CD14-positive monocyte (primary cell): ENCODE measurements around the gene TMEM132A. TPM values are rescaled to one million over a fixed set of nuclear protein-coding genes. Genes with fewer than 3 reads are reported as not detected.

Experiments
- DNase-seq, 3 donors: peaks; one replicate each; pipeline ENCODE4 v3.0.0-alpha.2; 2011 to 2022
- H2AFZ ChIP-seq: 2 replicates; pipeline ENCODE4 v1.6.0; 2012; ENCODE audit warnings: mild to moderate bottlenecking, low read depth, low read length, inconsistent platforms; ENCODE audit not compliant: insufficient read depth, poor library complexity, severe bottlenecking
- H3K27ac ChIP-seq, 2 donors: 1 replicate in 1 of 2; 2 replicates in 1 of 2; pipeline ENCODE4 v1.5.1; 2012 to 2013; ENCODE audit warnings: low read length in 2 of 2, control low read depth in 1 of 2, inconsistent platforms in 1 of 2, low read depth in 1 of 2, mild to moderate bottlenecking in 1 of 2
- H3K27me3 ChIP-seq, 2 donors: one replicate each; pipeline versions ENCODE4 v1.6.0 to v1.6.1; 2011 to 2013; ENCODE audit warnings: low read length in 2 of 2; ENCODE audit not compliant: control insufficient read depth in 2 of 2, insufficient read depth in 2 of 2
- H3K36me3 ChIP-seq, 2 donors: replicated peaks in 1 of 2; 1 replicate in 1 of 2; 2 replicates in 1 of 2; pipeline versions ENCODE4 v1.5.1 to v1.6.1; 2012 to 2013; ENCODE audit warnings: low read length in 2 of 2, control low read depth in 1 of 2, inconsistent platforms in 1 of 2, mild to moderate bottlenecking in 1 of 2; ENCODE audit not compliant: insufficient read depth in 2 of 2, control insufficient read depth in 1 of 2
- H3K4me1 ChIP-seq, 2 donors: 1 replicate in 1 of 2; 2 replicates in 1 of 2; pipeline versions ENCODE4 v1.5.1 to v1.6.1; 2012 to 2013; ENCODE audit warnings: low read length in 2 of 2, control low read depth in 1 of 2, inconsistent platforms in 1 of 2, mild to moderate bottlenecking in 1 of 2, moderate library complexity in 1 of 2; ENCODE audit not compliant: insufficient read depth in 2 of 2, control insufficient read depth in 1 of 2
- H3K4me2 ChIP-seq: replicated peaks from 2 replicates; pipeline ENCODE3; 2012; ENCODE audit warnings: low read length, moderate library complexity, mild to moderate bottlenecking; ENCODE audit not compliant: poor library complexity, severe bottlenecking; ENCODE audit errors: extremely low read depth
- H3K4me3 ChIP-seq, 3 experiments: fragments of 200-600 bp in 1 of 3; sonication (generic) in 1 of 3; replicated peaks in 1 of 3; 1 replicate in 2 of 3; 2 replicates in 1 of 3; pipeline ENCODE4 v1.5.1; 2011 to 2013; ENCODE audit warnings: low read length in 3 of 3, mild to moderate bottlenecking in 3 of 3, control low read depth in 2 of 3, low read depth in 2 of 3, inconsistent platforms in 1 of 3, moderate library complexity in 1 of 3
- H3K79me2 ChIP-seq: 2 replicates; pipeline ENCODE4 v1.6.0; 2012; ENCODE audit warnings: mild to moderate bottlenecking, control low read depth, inconsistent platforms, low read length, moderate library complexity; ENCODE audit not compliant: insufficient read depth
- H3K9ac ChIP-seq: 2 replicates; pipeline ENCODE4 v1.6.0; 2017; ENCODE audit warnings: low read length, mild to moderate bottlenecking; ENCODE audit not compliant: insufficient read depth, poor library complexity, severe bottlenecking
- H3K9me3 ChIP-seq, 2 donors: replicated peaks in 1 of 2; 1 replicate in 1 of 2; 2 replicates in 1 of 2; pipeline versions ENCODE4 v1.5.1 to v1.6.1; 2012 to 2013; ENCODE audit warnings: low read length in 2 of 2, control low read depth in 1 of 2; ENCODE audit not compliant: control insufficient read depth in 1 of 2, insufficient read depth in 1 of 2
- H4K20me1 ChIP-seq: 2 replicates; pipeline ENCODE4 v1.6.0; 2012; ENCODE audit warnings: mild to moderate bottlenecking, low read length, control low read depth, moderate library complexity; ENCODE audit not compliant: insufficient read depth
- H3K27ac Mint-ChIP-seq, 7 donors: one replicate each; pipeline ENCODE4 v1.8.0; 2020; ENCODE audit warnings: mild to moderate bottlenecking in 7 of 7, mixed read lengths in 7 of 7, moderate library complexity in 6 of 7, inconsistent platforms in 2 of 7
- H3K27me3 Mint-ChIP-seq, 3 donors: one replicate each; pipeline ENCODE4 v1.8.0; 2021 to 2022; ENCODE audit warnings: low read depth in 3 of 3, mild to moderate bottlenecking in 3 of 3, mixed read lengths in 3 of 3, moderate library complexity in 3 of 3, inconsistent platforms in 1 of 3
- H3K36me3 Mint-ChIP-seq, 2 donors: one replicate each; pipeline ENCODE4 v1.8.0; 2020; ENCODE audit warnings: mixed read lengths in 2 of 2, inconsistent platforms in 1 of 2, mild to moderate bottlenecking in 1 of 2
- H3K4me1 Mint-ChIP-seq: one replicate; pipeline ENCODE4 v1.8.0; 2020; ENCODE audit warnings: mild to moderate bottlenecking, mixed read lengths
- H3K4me3 Mint-ChIP-seq, 2 donors: one replicate each; pipeline ENCODE4 v1.8.0; 2020; ENCODE audit warnings: mild to moderate bottlenecking in 2 of 2, mixed read lengths in 2 of 2, moderate library complexity in 1 of 2
- H3K9me3 Mint-ChIP-seq, 7 donors: one replicate each; pipeline ENCODE4 v1.8.0; 2020 to 2022; ENCODE audit warnings: mixed read lengths in 7 of 7, mild to moderate bottlenecking in 6 of 7, moderate library complexity in 6 of 7, inconsistent platforms in 2 of 7
- WGBS: methylation state at CpG from one replicate; pipeline ENCODE4 v1.1.5; 2013; ENCODE audit warnings: missing lambda C conversion rate; ENCODE audit not compliant: insufficient coverage; 5-methylcytosine and 5-hydroxymethylcytosine counted together
- intact Hi-C, 2 donors: fragments of 100-400 bp; cut with micrococcal nuclease; formaldehyde crosslinking; loops; one replicate each; pipeline versions ENCODE4 v1.15.0 to v1.15.1; 2023
- polyA plus RNA-seq, 3 donors: library from polyadenylated mRNA; depleted of rRNA in 1 of 3; unstranded in 2 of 3; stranded (reverse) in 1 of 3; fragments of 300-500 nt in 2 of 3; fragments of >200 nt in 1 of 3; fragmentation: Illumina TruSeq in 2 of 3; gene quantifications; 1 replicate in 2 of 3; 2 replicates in 1 of 3; pipeline ENCODE4 v1.2.3, GENCODE V29; 2012 to 2021
- TF ChIP-seq, protein P1 (sequence below): fragments of 200-600 bp; IDR thresholded peaks from one replicate; pipeline ENCODE4 v1.8.0; 2022; ENCODE audit warnings: antibody characterized with exemption, mild to moderate bottlenecking

The TMEM132A gene
- polyA plus RNA-seq, 3 donors = 0.01 to 0.31 (median 0.21) TPM

- peaks cover 25 to 44% of the 10 kb centered on the region in 2 donors for H3K27me3 ChIP-seq
- no peak overlapping the region for H3K4me3 ChIP-seq
- Mint-ChIP-seq H3K4me1 (peaks cover 29% of the 10 kb centered on the region), H3K4me3 (peak overlapping the region in 1 of 2 donors; percentile 83), H3K9me3 (peaks cover 0 to 10% (median 4%) of the 10 kb centered on the region in 7 donors), H3K27ac (no peak overlapping the region), H3K27me3 (peaks cover 45 to 56% (median 50%) of the 10 kb centered on the region in 3 donors), H3K36me3 (peaks cover 40 to 43% of the 10 kb centered on the region in 2 donors)
- H3K9me3 ChIP-seq = peaks cover 0 to 9% of the 10 kb centered on the region in 2 donors
- H3K9ac ChIP-seq = no peak overlapping the region
- no peak overlapping the region for H3K4me2 ChIP-seq
- no peak overlapping the region for H3K27ac ChIP-seq
- no peak for DNase-seq
- peaks cover 12% of the 10 kb centered on the region for H4K20me1 ChIP-seq
- TF ChIP-seq, protein P1, sequence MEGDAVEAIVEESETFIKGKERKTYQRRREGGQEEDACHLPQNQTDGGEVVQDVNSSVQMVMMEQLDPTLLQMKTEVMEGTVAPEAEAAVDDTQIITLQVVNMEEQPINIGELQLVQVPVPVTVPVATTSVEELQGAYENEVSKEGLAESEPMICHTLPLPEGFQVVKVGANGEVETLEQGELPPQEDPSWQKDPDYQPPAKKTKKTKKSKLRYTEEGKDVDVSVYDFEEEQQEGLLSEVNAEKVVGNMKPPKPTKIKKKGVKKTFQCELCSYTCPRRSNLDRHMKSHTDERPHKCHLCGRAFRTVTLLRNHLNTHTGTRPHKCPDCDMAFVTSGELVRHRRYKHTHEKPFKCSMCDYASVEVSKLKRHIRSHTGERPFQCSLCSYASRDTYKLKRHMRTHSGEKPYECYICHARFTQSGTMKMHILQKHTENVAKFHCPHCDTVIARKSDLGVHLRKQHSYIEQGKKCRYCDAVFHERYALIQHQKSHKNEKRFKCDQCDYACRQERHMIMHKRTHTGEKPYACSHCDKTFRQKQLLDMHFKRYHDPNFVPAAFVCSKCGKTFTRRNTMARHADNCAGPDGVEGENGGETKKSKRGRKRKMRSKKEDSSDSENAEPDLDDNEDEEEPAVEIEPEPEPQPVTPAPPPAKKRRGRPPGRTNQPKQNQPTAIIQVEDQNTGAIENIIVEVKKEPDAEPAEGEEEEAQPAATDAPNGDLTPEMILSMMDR = no peak
- no peak overlapping the region for H2AFZ ChIP-seq
- no CpG with 5 or more reads among the region's 5 CpGs for WGBS
- peaks cover 35% of the 10 kb centered on the region in 2 donors for H3K4me1 ChIP-seq
- intact Hi-C loops = no loop called here
- peaks cover 13% of the 10 kb centered on the region for H3K79me2 ChIP-seq
- H3K36me3 ChIP-seq = peaks cover 30 to 39% of the 10 kb centered on the region in 2 donors
Observed at GRCh38 chr11:60923326-60923725, 934 bp upstream of the TMEM132A start.

GRCh38 chr11:60923800-60924109 lies 505 bp upstream of the TMEM132A start:
- Histone ChIP-seq H3K4me1 (peaks cover 30 to 31% of the 10 kb centered on the region in 2 donors), H3K4me2 (peak overlapping the region; percentile 74), H3K9ac (no peak overlapping the region), H3K27me3 (peaks cover 25 to 45% of the 10 kb centered on the region in 2 donors), H3K4me3 (peak overlapping the region in 1 of 3 experiments; percentile 56), H3K9me3 (peaks cover 0 to 9% of the 10 kb centered on the region in 2 donors), H3K36me3 (peaks cover 30 to 39% of the 10 kb centered on the region in 2 donors), H4K20me1 (peaks cover 8% of the 10 kb centered on the region), H2AFZ (no peak overlapping the region), H3K27ac (no peak overlapping the region), H3K79me2 (peaks cover 9% of the 10 kb centered on the region)
- intact Hi-C loops = no loop called here
- H3K36me3 Mint-ChIP-seq = peaks cover 40 to 43% of the 10 kb centered on the region in 2 donors
- H3K27me3 Mint-ChIP-seq = peaks cover 45 to 56% (median 50%) of the 10 kb centered on the region in 3 donors
- DNase-seq = no peak
- H3K4me1 Mint-ChIP-seq = peaks cover 25% of the 10 kb centered on the region
- peaks cover 0 to 10% (median 4%) of the 10 kb centered on the region in 7 donors for H3K9me3 Mint-ChIP-seq
- WGBS = 79% methylated on average over 5 of the region's 6 CpGs
- peak overlapping the region in 1 of 7 donors; percentile 64 for H3K27ac Mint-ChIP-seq
- TF ChIP-seq, protein P1 = no peak
- peak overlapping the region; percentile 34 to 83 for H3K4me3 Mint-ChIP-seq
